GM18951 (cell line): ENCODE results near the gene MYL4.

Source experiments
- POLR2A ChIP-seq: IDR thresholded peaks from 4 replicates; pipeline ENCODE4 v1.6.1; 2011; ENCODE audit warnings: mild to moderate bottlenecking; ENCODE audit not compliant: insufficient read length, insufficient read depth; ENCODE audit errors: extremely low read depth
- in situ Hi-C: fragments of 300-500 bp; cut with MboI; formaldehyde crosslinking; loops from one replicate; pipeline ENCODE4 v1.12.0; 2022; ENCODE audit warnings: low sequenced_read_pairs, mixed read lengths, inconsistent platforms; ENCODE audit not compliant: unreplicated experiment

MYL4 gene

DNA sequence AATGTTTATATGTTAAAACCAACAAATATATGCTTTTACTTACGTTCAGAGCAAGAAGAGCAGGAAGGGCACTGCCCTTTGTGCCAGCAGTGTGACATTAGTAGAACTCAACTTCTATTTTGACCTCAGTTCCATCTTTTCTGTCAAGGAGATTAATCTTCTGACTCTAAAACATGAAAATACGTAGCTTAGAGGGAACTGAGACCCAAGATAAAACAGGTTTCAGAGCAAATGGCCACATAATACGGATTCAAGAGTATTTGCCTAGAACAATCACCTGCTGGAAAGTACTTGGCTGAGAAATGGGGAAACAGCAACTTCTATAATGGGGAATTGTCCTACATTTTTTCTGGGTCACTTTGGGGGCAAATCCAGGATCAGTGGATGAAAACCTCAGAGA is 22.2 kb downstream of the MYL4 start:
- no peak for TF ChIP-seq POLR2A
- in situ Hi-C loops = no loop called here

DNA sequence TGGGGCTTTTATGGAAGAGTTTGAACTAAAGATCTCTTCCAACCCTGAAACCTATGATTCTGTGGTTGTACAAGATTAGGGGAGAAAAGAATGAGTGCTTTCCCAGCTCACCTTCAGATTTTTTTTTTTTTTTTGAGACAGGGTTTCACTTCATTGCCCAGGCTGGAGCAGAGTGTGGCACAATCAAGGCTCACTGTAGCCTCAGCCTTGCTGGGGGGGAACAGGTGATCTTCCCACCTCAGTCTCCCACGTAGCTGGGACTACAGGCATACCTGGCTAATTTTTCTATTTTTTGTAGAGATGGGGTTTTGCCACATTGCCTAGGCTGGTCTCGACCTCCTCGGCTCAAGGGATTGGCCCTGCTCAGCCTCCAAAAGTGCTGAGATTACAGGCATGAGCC is 22.7 kb downstream of the MYL4 start:
- in situ Hi-C loops = no loop called here

DNA sequence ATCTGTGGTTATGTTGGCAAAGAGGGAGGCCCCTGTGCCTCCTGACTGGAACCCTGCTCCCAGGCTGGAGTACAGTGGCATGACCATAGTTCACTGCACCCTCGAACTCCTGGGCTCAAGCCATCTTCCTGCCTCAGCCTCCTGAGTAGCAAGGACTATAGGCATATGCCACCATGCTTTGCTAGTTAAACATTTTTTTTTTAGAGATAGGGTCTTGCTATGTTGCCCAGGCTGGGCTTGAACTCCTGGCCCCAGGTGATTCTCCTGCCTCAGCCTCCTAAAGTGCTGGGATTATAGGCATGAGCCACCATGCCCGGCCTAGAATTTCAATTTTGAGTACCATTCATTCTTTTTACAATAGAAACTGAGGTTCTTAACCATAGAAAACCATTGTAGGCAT is 23.3 kb downstream of the MYL4 start:
- no peak for TF ChIP-seq POLR2A
- in situ Hi-C loops = no loop called here

More for the DNA sequence above, 22.7 kb downstream of the MYL4 start:
- no peak for TF ChIP-seq POLR2A

DNA sequence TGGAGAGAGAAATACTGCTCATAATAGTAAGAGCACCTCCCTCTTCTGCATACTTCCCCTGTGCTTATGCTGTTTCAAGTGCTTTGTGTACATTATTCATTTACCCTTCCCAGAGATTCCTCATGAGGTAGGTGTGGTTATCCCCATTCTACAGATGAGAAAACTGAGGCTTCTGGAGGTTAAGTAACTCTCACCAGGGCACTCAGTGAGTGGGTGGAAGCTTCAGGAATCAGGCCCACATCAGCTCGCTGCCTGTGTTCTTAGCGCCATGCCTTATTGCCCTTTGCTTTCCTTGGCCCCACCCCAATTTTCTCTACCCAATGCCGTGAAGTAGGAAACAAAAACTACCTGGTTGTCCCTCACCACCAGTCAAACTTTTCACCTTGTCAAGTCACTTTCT is 26.4 kb downstream of the MYL4 start:
- in situ Hi-C loops = no loop called here
- no peak for TF ChIP-seq POLR2A

DNA sequence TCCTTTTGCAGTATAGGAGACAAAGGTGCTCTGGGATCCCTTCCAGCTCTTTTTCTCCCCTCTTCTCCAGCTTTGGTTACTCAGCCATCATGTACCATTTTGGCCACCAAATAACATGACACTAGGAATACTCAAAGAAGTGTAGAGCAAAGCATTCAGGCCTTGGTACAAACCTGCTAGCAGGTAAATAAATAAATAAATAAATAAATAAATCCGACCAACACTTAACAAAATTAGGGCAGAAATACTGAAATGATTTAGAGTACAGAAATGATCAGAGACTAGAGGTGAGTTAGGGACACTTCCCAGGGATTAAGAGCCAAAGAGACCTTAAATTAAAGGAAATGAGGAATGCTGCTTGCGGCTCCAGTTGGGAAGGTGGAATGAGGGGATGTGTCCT is 26.8 kb downstream of the MYL4 start:
- in situ Hi-C loops = no loop called here
- TF ChIP-seq POLR2A = no peak

DNA sequence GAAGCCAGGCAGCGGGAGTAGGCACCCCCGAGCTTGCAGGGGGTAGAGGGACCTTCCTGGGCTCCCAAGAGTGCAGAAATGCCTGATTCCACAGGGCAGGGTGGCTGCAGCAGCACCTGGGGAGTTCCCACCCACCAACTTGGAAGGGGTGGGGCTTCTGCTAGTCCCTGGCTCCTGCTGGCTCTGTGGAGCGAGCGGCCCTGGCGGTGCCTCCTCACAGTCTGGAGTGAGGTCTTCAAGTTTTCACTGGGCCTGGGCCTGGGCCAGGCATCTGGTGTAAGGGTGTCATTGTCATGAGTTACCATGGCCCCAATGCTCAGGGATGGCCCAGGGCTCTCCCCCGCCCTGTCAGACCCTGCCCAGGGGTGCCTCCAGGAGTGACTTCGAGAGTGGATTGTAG is 28.7 kb downstream of the MYL4 start:
- TF ChIP-seq POLR2A = no peak
- in situ Hi-C loops = no loop called here

DNA sequence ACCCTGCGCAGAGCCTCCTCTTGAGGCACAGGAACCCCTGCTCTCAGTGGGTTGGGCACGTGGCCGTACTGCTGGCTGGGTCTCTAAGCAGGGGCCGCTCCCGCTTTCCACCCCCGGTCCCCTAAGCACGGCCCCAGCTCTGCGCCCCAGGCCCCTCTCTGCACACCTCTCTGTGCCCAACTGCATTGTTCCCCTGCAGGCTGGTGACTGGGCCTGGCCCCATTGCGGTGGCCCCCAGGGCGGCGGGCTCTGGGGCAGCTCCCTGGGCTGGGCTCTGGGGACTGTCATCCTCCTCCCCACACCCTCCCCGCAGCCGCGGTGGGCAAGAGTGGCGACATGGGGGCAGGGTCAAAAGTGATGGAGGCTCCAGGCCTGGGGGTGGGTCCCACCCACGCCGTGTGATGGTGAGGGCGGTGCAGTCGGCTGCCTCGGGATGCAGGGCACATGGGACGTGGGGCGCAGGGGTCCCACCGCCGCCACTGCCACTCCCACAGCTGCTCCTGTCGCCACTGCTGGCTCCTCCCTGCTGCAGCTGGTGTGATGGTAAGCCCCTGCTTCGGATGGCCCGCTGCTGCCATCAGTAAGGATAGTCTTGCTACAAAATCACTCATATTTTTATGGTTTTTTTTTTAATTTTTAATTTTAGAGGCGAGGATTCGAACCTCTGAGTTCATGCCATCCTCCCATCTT is 29.3 kb downstream of the MYL4 start:
- TF ChIP-seq POLR2A = no peak
- in situ Hi-C loops = no loop called here

DNA sequence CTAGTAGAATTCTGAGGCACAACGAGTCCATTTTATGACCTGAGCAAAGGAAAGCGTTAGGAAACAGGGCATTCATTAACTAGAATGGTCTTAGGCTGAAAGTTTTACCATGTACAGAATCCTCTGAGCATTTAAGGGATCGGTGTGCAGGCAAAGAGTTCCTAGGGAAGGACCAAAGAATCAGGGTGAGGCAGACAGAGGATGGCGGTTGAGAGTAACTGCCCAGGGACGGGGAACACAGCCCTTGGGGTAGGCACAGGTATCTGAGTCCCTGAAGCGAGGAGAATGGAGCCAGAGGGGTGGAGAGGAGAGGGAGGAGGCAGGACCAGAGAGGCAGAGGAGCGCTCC is 30.4 kb downstream of the MYL4 start:
- TF ChIP-seq POLR2A = no peak
- in situ Hi-C loops = no loop called here

DNA sequence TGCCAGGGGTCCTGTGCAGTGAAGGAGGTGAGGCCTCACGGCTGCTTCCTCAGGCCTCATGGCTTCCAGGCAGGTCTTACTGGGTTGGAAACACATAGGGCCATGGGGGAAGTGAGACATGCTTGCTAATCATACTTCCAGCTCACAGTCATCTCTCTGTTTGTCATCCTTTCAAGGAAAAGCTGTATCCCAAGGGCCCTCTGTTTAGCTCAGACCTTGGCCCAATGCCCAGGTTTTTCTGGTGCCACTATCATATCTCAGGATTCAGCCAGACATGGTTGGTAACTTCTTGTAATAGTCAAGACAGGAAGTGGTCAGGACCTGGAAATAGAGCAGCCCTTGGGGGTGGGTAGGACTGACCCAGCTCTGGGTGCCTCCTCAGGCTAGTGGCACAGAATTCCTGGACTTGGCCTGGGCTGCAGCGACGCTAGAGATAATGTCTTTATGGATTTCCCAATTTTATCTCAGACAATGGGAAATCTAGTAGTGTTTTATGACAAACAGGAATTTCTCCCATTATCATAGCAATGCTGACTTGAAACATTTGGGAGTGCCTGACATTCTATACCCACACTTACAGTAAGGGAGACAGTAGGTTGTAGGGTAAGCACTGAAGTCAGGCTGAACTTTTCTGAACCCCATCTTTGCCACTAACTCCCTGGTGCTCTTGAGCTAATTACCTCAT is 31.0 kb downstream of the MYL4 start:
- TF ChIP-seq POLR2A = no peak
- in situ Hi-C loops = no loop called here

DNA sequence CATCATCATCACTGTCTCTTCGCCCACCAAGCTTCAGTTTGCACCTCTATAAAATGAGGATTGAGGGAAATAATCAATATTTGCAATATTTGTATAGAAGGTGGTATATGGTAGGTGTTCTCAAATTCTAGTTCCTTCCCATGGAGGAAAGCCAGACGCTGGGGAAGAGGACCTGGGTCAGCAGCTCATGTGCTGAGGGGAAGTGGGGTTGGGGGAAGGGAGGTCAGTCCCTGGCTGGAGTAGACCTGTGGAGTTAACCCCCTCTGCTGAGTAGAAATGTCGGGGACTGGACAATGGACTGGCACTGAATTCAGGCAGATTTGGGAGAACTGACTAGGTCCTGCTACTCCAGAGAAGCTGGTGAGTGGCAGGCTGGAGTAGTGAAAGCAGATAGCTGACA is 31.7 kb downstream of the MYL4 start:
- TF ChIP-seq POLR2A = no peak
- in situ Hi-C loops = no loop called here

DNA sequence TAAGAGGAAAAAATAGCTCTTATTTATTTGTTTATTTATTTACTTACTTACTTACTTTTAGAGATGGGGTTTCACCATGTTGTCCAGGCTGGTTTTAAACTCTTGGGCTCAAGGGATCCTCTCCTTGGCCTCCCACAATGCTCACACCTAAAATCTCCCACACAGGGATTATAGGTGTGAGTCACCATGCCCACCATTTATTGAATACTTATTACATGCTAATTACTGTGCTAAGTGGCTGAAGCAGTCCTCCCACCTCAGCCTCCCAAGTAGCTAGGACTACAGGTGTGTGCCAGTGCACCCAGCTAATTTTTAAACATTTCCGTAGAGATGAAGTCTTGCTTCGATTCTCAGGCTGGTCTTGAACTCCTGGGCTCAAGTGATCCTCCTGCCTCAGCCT is 33.5 kb downstream of the MYL4 start:
- TF ChIP-seq POLR2A = no peak
- in situ Hi-C loops = no loop called here

DNA sequence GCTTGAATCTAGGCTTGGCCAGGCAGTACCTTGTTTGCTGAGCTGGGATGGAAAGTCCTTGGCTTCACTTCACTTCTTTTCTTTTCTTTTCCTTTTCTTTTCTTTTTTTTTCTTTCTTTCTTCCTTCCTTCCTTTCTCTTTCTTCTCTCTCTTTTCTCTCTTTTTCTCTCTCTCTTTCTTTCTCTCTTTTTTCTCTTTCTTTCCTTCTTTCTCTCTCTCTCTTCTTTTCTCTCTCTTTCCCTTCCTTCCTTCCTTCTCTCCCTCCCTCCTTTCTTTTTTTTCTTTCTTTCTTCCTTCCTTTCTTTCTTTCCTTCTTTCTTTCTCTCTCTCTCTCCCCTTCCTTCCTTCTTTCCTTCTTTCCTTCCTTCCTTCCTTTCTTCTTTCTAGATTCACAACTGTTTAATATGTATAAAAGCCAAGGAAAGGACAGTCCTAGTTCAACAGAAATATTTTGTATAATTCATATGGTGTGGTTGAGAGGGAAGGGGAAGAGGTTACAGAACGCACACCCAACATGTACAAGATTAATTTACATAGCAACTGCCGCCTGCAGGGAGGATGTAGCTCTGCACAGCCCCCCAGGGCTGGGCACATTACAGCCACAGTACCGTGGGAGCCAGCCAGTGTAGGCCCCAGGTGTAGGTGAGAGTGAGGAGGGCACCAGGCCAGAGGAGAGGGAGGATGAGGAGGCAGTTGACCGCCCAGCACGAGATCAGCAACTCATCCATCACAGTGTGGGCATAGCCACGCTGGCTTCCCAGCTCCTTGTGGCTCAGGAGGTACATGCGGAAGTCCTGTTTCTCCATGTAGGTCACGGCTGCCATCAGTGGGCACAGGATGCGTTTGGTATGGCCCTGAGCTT is 34.8 kb downstream of the MYL4 start:
- TF ChIP-seq POLR2A = no peak
- in situ Hi-C loops = no loop called here

DNA sequence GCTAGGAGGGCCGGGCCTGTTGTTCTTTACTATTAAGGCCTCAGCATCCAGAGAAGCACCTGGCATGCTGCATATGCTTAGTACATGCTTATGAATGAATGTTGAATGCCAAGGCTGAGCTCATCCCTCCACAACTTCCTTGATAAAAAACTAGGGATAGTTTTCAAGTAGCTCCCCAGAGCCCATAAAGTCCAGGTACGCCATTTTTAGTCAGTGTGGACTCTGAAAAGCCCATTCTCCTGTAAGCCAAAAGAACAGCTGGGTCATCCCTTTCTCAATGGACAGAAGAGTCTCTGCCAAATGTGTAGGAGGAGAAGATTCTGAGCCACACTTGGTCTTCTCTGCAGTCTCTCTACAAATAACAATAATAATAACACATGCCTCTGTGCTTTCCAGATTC is 35.5 kb downstream of the MYL4 start:
- no peak for TF ChIP-seq POLR2A
- in situ Hi-C loops = no loop called here

DNA sequence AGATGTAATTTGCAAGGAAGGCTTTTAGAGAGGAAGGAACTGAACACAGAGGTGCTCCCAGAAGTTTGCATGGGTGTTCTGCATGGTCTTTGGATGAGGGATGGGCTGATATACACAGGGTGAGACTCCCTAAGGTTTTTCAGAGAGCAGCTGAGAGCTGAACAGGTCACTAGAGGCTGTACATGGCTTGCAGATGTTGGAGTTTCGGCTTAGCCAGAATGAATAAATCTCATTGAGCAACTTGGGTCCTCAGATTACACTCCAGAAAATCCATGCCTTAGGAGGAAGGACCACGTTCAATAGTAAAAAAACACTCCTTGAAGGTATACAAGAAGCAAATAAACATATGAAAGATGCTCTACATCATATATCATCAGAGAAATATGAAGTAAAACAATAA is 37.0 kb downstream of the MYL4 start:
- in situ Hi-C loops = no loop called here
- TF ChIP-seq POLR2A = no peak
